HL-60/S4 treated with phorbol 12-myristate 13-acetate at 8.2 ng/mL for 4 days and 3 days (cell line): Measurements from ENCODE around the gene EFEMP1.

Experiments used
- in situ Hi-C: fragments of 300-500 bp; cut with MboI; formaldehyde crosslinking; loops from 2 replicates; pipeline ENCODE4 v1.15.0; 2022; ENCODE audit warnings: low sequenced_read_pairs

EFEMP1 gene, protein sequence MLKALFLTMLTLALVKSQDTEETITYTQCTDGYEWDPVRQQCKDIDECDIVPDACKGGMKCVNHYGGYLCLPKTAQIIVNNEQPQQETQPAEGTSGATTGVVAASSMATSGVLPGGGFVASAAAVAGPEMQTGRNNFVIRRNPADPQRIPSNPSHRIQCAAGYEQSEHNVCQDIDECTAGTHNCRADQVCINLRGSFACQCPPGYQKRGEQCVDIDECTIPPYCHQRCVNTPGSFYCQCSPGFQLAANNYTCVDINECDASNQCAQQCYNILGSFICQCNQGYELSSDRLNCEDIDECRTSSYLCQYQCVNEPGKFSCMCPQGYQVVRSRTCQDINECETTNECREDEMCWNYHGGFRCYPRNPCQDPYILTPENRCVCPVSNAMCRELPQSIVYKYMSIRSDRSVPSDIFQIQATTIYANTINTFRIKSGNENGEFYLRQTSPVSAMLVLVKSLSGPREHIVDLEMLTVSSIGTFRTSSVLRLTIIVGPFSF

DNA sequence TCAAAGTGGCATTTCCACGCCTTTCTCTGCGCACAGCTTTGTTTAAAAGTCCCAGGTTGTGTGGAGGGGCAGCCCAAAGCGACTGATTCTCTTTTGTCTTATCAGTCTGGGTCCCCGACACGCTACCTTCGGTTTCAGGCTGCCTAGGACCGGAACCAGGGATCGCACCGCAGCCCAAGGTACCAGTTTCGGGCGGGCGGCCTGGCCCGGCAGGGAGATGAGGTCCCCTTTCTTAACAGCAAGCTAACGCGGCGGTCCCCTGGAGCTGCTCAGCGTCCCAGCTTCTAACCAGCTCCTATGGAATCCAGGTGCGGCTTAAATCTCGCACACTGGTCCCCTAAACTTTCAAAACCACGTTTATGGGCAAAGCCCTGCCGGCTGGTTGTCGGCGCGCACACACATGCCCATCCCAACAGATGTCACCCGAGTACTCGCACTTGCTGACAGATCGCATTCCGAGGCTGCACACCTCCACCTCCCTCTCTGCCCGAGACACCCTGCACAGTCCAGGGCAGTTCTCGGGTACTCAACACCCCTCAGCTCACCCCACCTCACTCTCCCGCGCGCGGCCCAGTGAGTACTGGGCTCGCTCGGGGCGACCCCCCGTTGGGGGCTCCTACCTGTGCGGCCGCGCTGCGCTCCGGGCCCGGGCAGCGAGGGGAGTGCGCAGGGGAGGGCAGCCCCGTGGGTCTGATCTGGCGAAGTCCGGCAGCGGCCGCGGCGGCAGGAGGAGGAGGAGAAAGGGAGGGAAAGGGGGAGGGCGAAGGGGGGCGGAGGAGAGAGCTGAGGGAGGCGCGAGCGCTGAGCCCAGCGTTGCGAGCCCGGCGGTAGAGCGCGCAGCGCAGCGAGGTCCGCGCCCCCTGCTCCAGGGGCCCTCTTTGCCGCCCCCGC, at the start of gene EFEMP1:
TSS of gene EFEMP1 (minus strand) at position 692 of the 891 bp plus-strand sequence. CDS start 1,342 bp downstream, outside the sequence.
- in situ Hi-C loops = no loop called here

DNA sequence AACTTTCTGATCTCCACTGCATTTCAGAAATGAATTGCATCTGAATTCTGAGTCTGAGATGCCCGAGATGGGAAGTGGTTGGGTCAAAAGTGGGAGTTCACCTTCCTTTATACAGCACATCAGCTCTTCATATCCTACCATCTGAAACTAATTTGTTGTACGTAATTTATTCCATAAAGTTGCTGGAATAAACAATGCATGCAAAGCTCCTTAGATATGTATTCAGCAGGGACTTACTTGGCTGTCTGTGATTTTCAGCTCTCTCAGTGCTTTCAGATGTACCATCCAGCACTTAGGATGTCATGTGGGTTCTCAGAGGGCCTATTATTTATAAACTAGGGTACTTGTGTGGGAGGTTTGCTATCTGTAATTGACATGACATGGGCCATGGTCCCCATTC, 46.9 kb upstream of the EFEMP1 start:
- in situ Hi-C loops = no loop called here

DNA sequence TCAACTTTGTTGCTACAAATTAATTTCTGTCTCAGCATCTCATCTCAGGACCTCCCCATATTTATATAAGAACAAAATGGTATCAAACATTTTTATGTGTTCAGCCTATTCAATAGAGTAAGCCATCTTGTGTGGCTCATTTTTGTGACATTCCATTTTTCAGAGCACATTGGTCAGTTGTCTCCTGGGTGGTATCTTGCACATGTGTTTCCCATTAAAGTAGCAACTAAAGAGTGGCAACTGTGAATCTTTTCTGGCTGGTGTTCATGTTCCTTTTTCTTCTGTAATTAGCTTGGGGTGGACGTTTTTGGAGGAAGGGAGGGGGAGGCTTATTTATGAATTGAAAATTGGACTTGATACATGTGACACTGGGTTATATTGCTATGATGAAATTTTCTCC, 45.4 kb upstream of the EFEMP1 start:
- in situ Hi-C loops = no loop called here

DNA sequence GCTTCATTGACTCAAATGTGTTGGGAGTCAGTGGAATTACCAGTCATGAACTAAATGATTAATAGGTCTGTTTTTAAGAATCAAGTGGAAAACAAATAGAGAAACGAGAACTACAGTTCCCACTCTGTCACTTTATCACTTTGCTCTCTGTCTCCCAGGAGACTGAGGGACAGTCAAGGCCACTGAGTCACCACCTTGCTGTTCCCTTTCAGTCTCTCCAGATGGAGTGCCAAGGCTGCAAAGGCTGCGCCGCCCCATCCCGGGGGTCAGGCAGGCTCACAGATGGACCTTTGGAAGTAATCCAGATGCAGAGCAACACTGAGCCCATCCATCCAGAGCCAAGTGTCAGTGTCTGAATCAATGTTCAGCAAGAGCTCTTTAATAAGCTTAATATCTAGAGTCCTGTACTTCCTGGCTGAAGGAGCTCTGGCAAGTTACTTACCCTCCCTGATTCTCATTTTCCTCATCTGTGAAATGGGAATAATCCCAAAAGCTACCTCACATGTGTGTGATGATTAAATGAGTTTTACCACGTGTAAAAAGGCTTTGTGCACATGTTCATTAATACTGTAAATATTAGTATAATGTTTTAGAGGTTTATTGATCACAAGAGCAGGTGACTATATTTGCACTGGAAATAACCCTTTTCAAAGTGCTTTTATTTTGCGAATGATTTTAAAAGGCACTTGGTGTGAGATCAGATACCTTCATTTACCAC, 43.0 kb upstream of the EFEMP1 start:
- in situ Hi-C loops = no loop called here

DNA sequence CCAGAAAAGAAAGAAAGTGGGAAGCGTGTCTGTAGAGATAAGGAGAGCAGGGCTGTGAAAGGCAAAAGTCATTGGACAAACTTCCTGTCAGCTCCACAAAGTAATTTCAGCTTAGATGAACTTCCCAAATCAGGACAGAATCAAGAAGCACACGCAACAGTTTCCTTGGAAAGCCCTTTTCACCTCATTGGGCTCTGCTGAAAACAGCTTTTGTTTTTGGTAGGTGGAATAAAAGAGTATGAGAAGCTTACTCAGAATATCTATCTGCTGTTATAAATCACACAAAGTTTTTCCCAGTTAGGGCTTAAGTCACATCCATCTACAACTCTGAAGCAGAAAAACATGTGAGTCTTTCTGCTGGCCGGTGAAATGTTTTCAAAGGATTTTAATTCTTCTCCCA, 42.4 kb upstream of the EFEMP1 start:
- in situ Hi-C loops = no loop called here

DNA sequence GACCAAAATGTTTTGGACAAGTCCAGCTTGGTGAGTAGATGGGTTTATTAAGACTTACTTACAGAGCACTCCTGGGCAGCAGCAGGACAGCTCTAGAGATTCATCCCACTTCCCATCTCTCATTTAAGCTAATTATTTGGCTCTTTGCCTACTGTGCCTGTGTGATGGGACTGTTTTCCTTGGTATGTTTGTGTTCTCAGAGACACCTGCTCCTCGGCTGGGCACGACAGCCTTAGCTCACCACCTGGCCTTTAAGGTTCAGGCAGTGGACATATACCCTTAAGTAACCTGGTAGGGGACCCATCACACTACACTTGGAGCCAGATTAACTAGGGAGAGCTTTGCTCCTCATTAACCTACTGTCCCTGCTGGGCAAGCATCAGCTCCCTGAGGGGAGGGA, 41.7 kb upstream of the EFEMP1 start:
- in situ Hi-C loops = no loop called here

DNA sequence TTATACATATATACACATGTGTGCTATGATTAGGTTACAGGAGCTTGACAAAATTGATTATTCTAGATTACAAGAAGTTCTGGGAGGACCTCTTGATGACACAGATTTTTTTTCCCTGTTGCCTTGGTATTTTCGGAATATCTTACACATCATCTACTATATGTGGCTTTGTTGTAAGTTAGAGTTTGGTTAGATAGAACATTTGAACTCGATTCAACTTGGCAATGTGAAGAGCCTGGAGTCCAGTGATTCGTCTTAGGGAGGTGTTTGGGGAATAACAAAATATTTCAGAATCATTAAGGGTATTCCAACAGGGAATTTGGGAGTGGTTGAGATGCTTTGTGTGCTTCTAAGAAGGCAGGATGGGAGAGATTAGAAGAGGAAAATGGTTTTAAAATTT, 39.3 kb upstream of the EFEMP1 start:
- in situ Hi-C loops = no loop called here

DNA sequence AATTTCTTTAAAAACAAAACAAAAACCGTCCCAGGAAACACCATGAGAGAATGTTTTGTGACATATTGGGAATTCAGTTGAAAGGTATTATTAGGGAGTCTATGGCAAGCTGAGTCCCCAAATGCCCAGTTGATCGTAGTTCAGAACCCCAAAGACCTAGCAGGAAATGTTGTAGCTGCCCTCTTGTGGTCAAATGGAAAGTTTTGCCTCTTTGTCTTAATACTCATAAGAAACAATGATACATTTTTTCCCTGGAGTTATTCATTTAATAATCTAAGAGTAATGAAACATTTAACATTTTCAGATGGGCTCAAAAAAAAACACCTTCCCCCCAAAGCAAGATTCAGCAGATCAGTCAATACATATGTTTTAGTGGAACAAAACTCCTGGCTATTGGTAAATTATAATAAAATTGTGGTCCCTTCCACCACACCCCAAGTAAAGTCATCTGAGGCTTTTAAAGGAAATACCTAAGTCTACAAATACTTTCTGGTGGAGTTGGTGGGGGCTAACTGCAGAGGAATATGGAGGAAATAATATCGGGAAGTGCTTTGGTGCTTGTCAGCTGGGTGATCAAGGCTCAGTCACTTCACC, 37.8 kb upstream of the EFEMP1 start:
- in situ Hi-C loops = no loop called here

DNA sequence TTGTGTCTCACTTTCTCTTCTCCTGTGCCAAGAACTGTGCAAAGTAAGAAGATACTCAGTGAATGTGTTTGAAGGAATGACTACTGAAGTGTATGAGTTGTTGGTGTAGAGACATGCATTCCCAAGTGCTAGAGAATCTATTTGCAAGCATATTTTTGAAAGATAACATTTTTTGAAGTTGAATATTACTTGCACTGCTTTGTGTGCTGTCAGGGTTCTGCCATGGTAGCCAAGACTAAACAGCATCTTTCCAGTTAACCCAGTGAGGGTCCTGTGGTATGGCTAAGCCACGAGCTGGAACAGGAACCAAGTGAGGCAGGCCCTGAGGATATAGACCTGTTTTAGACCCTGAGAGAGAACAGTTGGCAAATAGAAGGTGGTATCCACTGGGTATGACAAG, 35.2 kb upstream of the EFEMP1 start:
- in situ Hi-C loops = no loop called here

DNA sequence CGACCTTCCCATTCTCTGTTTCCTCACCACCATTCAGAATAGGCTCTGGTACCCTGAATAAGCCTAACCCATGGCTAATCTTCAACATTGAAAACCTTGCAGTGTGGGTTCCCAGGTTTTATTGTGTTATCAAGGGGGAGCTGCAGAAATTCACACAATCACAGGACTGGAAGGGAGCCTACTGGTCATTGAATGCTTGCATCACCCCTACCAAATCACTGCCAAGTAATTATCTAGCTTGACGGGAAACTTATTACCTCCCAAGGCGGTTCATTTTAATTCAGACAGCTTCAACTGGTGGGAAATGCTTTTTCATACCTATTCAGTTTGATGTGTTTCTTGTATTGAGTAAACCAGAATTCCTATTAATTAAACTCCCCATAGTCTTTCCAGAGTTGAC, 33.6 kb upstream of the EFEMP1 start:
- in situ Hi-C loops = no loop called here

DNA sequence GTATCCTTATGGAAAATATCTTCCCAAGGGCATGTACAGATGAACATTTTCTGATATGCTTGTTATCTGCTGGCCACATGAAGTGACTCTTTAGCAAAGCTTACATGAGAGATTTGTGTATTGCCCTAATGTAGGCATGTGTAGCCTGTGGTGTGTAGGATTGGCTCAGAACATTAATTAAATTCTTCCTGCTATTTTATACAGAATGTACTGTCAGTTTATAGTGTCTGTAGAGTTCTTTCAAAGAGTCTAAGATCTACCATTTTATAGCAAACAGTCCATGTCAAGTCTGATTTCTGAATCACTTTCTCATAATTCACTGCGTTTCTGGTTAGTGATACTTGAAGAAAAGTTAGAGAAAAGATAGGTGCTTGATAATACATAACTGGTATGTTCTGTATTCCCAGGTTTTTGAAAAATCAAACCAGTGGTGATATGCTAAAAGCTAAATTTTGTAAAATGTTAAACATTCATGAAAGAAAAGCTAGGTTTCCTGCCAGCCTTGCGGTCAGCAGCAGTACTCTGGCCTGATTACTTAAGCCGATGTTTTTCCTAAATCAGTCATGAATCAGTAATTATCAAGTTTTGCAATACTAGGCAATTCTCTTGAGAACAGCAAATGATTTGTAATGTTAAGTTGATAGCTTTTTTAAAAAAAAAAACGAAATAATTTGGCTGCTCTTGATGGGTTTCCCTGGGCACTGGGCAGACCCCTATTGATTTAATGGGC, 30.9 kb upstream of the EFEMP1 start:
- in situ Hi-C loops = no loop called here

DNA sequence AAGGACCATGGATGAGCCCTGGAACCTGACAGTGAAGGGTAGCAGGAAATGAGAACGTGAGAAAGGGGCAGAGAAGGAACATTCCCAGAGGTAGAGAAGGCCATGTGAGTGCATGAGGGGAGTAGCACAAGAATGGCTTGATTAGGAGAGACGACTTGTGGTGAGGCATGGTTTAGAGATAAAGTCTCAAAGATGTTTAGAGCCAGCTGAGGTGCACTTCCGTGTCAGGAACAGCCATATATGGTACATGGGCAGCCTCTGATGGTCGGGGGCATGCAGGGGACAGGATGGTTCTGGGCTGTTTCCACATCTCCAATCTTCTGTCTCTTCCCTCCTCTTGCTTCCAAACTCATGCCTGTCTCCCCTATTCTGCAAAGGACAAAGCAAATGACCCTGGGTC, 28.8 kb upstream of the EFEMP1 start:
- in situ Hi-C loops = no loop called here

DNA sequence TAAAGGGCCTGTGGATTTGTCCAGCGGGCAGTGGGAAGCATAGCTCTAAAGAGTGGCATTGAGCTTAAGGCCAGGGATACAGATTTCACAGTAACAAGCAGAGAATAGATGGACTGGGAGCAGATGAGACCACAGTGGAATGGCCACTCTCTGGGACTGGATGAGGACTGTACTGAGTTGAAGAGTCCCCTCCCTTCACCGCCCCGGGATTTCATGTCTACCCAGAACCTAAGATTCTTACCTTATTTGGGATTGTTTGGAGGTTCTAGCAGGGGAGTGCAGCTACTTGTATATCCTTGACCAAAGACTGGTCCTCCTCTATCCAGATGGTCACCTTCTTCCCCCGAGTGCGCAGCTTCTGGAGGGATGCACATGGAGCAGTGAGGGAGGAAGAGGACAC, 28.0 kb upstream of the EFEMP1 start:
- in situ Hi-C loops = no loop called here

DNA sequence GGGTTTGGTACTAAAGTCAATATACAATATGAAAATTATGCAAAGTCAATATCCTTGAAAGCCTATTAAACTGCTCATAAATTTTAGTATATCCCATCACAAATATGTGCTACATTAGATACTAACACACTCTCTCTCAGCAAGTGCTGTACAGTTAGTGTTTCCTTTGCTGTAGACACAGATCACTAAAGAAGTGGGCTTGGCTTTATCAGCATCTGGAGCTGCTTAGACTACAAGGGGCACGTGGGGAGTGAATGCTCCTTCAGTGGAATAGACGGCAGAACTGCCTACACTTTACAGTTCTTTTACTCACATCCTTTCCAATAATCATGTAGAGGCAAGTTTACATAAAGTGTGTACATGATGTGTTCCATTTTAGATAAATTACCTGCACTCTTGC, 26.0 kb upstream of the EFEMP1 start:
- in situ Hi-C loops = no loop called here

DNA sequence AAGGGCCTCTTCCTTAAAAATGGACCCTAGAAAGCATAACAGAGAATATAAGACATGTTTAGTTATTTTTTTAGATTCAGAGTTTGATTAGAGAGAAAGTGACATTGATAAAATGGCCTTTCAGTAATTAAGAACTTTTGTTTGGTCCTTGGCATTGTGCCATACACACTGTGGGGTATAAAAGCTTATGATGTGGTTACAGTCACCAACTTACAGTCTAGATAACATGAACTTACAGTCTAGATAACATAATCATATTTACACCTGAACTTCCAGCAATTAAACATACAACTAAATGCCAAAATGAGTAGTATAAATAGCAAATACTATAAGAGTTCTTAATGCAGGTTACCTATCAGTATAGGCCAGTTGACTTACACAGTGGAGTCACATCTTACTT, 25.6 kb upstream of the EFEMP1 start:
- in situ Hi-C loops = no loop called here

DNA sequence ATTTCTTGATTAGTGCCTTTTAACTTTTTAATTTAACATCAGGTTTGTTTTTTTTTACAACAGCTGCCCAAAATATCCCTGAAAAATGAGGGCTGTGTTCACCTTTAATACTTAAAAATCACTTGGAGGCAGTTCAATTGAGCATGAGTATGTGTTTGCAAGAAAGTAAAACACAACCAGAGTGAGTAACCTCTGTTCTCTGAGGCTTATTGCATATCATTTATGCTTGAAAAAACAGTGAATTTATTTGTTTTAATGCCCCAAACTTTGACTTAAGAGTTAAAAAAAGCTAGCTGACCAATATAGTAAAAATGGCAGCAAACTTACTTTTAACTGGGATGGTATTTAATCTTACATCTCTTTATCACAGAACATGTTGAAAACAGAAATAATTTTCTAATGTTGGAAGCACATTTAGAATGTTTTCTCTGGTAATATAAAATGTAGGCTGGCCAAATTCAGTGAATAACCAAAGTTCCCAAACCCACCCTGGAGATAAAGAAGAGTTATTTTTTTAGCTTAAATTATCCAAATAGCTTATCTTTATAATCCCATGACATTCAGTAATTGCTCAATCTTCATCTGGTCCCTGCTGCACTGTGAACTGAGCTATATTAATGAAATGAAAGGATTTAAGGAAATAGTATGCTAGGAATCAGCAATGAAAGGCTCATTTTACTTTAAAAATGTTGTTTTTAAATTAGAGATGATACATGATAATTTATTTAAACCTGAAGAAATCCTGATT, 24.8 kb upstream of the EFEMP1 start:
- in situ Hi-C loops = no loop called here

DNA sequence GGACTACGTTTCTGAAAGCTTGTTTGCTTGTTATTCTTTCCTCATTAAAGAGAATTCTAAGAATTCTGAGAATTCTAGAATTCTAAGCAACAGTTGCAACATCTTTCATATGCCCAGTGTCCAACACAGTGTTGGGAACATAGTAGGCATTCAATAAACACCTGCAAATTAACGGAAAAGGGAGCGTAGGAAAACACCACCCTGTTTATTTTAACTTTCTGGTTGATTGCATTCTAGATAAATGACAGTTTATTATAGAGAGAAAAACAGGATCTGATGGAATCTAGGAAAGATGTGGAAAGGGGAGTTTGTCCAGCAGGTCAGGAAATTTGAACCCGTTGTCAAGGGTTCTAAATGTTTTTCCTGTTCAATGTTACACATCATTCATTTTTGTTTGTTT, 24.2 kb upstream of the EFEMP1 start:
- in situ Hi-C loops = no loop called here

DNA sequence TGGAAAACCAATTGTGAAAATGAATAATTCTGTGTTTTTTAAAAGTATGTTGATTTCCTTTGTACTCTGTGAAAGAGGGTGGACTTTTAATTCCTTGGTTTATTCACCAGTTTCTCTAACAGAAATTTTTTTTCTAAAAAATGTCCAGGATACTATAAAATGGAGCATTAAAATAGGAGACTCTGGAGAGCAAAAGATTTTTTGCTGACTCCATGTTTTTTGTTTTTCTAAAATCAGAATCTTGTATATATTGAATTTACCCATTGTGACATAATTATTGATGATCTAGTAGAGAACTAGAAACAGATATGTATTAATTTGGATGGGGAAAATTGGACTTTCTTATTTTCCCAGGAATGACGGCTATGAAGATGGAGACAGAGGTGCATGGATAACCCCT, 23.2 kb upstream of the EFEMP1 start:
- in situ Hi-C loops = no loop called here

DNA sequence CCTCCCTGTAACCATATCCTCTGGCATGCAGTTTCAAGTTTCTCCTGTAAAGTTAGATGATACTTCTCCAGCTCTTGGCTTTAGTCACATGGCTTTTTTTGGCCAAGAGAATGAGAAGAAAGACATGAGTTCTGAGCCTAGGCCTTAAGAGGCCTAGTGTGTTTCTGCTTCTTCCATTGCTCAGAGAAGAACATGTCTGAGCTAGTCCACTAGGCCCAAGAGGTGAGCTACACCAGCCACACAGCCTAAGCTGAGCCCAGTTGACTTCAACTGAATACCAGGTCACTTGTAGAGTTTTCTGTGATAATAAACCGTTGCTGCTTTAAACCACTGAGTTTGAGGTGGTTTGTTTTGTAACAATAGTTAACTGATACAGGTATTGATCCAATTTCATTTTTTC, 19.9 kb upstream of the EFEMP1 start:
- in situ Hi-C loops = no loop called here

DNA sequence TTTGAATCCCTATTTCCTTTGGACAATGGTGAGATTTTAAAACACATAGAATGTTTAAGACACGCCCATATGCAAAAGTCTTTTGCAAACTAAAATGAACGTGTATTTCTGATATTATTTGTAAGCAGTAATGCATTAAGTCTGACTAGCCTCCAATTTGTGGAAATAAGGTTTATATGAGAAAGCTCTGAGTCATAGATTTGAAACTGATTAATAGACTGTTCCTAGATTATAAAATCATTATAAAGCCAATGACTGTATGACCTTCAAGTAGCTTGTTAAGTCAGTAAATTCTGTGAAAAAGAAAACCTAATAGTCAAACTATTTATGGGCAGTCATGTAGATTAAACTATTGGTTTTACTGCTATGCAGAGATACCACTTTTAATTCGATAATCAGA, 12.8 kb upstream of the EFEMP1 start:
- in situ Hi-C loops = no loop called here
